Smooth muscle cell (in vitro differentiated cells): Measurements from ENCODE around the gene MYL6. TPM values are rescaled to one million over a fixed set of nuclear protein-coding genes. Genes with fewer than 3 reads are reported as not detected.

Source experiments
- DNase-seq: peaks from one replicate; lab custom pipeline; 2025; ENCODE audit not compliant: unreplicated experiment; lab: John Stamatoyannopoulos, UW
- H2AFZ ChIP-seq: fragments of 200-600 bp; sonication (generic); 2 replicates; pipeline ENCODE4 v1.6.0; 2016; ENCODE audit warnings: antibody characterized with exemption, low read depth, mild to moderate bottlenecking
- H3F3A ChIP-seq: fragments of 200-600 bp; sonication (generic); 2 replicates; pipeline ENCODE4 v1.6.0; 2017; ENCODE audit warnings: antibody characterized with exemption, low read depth
- H3K27ac ChIP-seq: fragments of 200-600 bp; sonication (generic); 2 replicates; pipeline ENCODE4 v1.5.1; 2016; ENCODE audit warnings: low read depth, mild to moderate bottlenecking
- H3K27me3 ChIP-seq: fragments of 200-600 bp; sonication (generic); 2 replicates; pipeline ENCODE4 v1.6.1; 2016; ENCODE audit warnings: low read depth, mild to moderate bottlenecking
- H3K36me3 ChIP-seq: fragments of 200-600 bp; sonication (generic); 2 replicates; pipeline ENCODE4 v1.5.1; 2016; ENCODE audit warnings: low read depth
- H3K4me1 ChIP-seq: fragments of 200-600 bp; sonication (generic); 2 replicates; pipeline ENCODE4 v1.5.1; 2016; ENCODE audit warnings: low read depth
- H3K4me2 ChIP-seq: fragments of 200-600 bp; sonication (generic); 2 replicates; pipeline ENCODE4 v1.6.0; 2016; ENCODE audit warnings: mild to moderate bottlenecking
- H3K4me3 ChIP-seq: fragments of 200-600 bp; sonication (generic); 2 replicates; pipeline ENCODE4 v1.5.1; 2016; ENCODE audit warnings: mild to moderate bottlenecking
- H3K79me2 ChIP-seq: fragments of 200-600 bp; sonication (generic); 2 replicates; pipeline ENCODE4 v1.6.0; 2016; ENCODE audit warnings: low read depth, mild to moderate bottlenecking
- H3K9ac ChIP-seq: fragments of 200-600 bp; sonication (generic); 2 replicates; pipeline ENCODE4 v1.6.0; 2016; ENCODE audit warnings: low read depth
- H3K9me3 ChIP-seq: fragments of 200-600 bp; sonication (generic); replicated peaks from 2 replicates; pipeline ENCODE4 v1.5.1; 2016; ENCODE audit warnings: low read depth
- H4K20me1 ChIP-seq: fragments of 200-600 bp; sonication (generic); 2 replicates; pipeline ENCODE4 v1.6.0; 2016; ENCODE audit warnings: low read depth
- WGBS: methylation state at CpG from one replicate; pipeline ENCODE4 v1.1.7; 2016; ENCODE audit warnings: low lambda C conversion rate; 5-methylcytosine and 5-hydroxymethylcytosine counted together
- polyA plus RNA-seq: library from polyadenylated mRNA; unstranded; fragments of >200 nt; fragmentation: Nextera tagmentation; extraction: Ambion mirVana; gene quantifications from 2 replicates; pipeline ENCODE4 v1.2.1, GENCODE V29; 2016
- total RNA-seq: library from RNA; depleted of rRNA; stranded (reverse); fragments of >200 nt; gene quantifications from 2 replicates; pipeline ENCODE4 v1.2.3, GENCODE V29; 2014
- TF ChIP-seq, protein P1 (sequence below): fragments of 200-600 bp; sonication (generic); IDR thresholded peaks from 2 replicates; pipeline ENCODE4 v1.5.1; 2017; ENCODE audit warnings: borderline replicate concordance, mild to moderate bottlenecking, antibody characterized with exemption; ENCODE audit not compliant: insufficient read depth, poor library complexity, severe bottlenecking

The MYL6 gene
- total and polyA plus RNA-seq, 2 experiments from 2014 or later, result 2,776 to 4,165 TPM

- Histone ChIP-seq H3K9ac (peak overlapping the region; percentile 95), H3K4me2 (peak overlapping the region; percentile 100), H4K20me1 (peaks cover 56% of the 10 kb centered on the region), H3K27me3 (no peaks in the 10 kb centered on the region), H3K36me3 (no peaks in the 10 kb centered on the region), H3K4me3 (peak overlapping the region; percentile 90), H3K27ac (peak overlapping the region; percentile 82), H2AFZ (no peak overlapping the region), H3F3A (peaks cover 51% of the 10 kb centered on the region), H3K79me2 (peaks cover 30% of the 10 kb centered on the region), H3K4me1 (peaks cover 42% of the 10 kb centered on the region), H3K9me3 (no peaks in the 10 kb centered on the region)
- 64% methylated on average over 7 of the region's 7 CpGs for WGBS
- no peak for DNase-seq
- TF ChIP-seq, protein P1, sequence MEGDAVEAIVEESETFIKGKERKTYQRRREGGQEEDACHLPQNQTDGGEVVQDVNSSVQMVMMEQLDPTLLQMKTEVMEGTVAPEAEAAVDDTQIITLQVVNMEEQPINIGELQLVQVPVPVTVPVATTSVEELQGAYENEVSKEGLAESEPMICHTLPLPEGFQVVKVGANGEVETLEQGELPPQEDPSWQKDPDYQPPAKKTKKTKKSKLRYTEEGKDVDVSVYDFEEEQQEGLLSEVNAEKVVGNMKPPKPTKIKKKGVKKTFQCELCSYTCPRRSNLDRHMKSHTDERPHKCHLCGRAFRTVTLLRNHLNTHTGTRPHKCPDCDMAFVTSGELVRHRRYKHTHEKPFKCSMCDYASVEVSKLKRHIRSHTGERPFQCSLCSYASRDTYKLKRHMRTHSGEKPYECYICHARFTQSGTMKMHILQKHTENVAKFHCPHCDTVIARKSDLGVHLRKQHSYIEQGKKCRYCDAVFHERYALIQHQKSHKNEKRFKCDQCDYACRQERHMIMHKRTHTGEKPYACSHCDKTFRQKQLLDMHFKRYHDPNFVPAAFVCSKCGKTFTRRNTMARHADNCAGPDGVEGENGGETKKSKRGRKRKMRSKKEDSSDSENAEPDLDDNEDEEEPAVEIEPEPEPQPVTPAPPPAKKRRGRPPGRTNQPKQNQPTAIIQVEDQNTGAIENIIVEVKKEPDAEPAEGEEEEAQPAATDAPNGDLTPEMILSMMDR, result no peak
Measured at GRCh38 chr12:56160193-56160763, 2.1 kb downstream of the MYL6 start.

GRCh38 chr12:56160894-56161689 lies 2.9 kb downstream of the MYL6 start:
- Histone ChIP-seq H3K36me3 (no peaks in the 10 kb centered on the region), H3F3A (peaks cover 58% of the 10 kb centered on the region), H3K9ac (peak overlapping the region; percentile 95), H2AFZ (no peak overlapping the region), H3K4me2 (peak overlapping the region; percentile 100), H4K20me1 (peaks cover 56% of the 10 kb centered on the region), H3K4me1 (peaks cover 42% of the 10 kb centered on the region), H3K9me3 (no peaks in the 10 kb centered on the region), H3K79me2 (peaks cover 30% of the 10 kb centered on the region), H3K4me3 (peak overlapping the region; percentile 90), H3K27ac (peak overlapping the region; percentile 82), H3K27me3 (no peaks in the 10 kb centered on the region)
- 84% methylated on average over 11 of the region's 11 CpGs for WGBS
- TF ChIP-seq, protein P1, result no peak
- no peak for DNase-seq

GRCh38 chr12:56161690-56162351 lies 3.7 kb downstream of the MYL6 start:
- H3K9me3 ChIP-seq, result no peaks in the 10 kb centered on the region
- H3K4me1 ChIP-seq, result peaks cover 40% of the 10 kb centered on the region
- peaks cover 59% of the 10 kb centered on the region for H3F3A ChIP-seq
- TF ChIP-seq, protein P1, result no peak
- H3K79me2 ChIP-seq, result peaks cover 30% of the 10 kb centered on the region
- no peak overlapping the region for H3K9ac ChIP-seq
- no peak overlapping the region for H2AFZ ChIP-seq
- no peaks in the 10 kb centered on the region for H3K27me3 ChIP-seq
- peak overlapping the region; percentile 82 for H3K27ac ChIP-seq
- no peak overlapping the region for H3K4me3 ChIP-seq
- peak overlapping the region; percentile 100 for H3K4me2 ChIP-seq
- DNase-seq, result no peak
- H4K20me1 ChIP-seq, result peaks cover 56% of the 10 kb centered on the region
- 92% methylated on average over 10 of the region's 10 CpGs for WGBS
- no peaks in the 10 kb centered on the region for H3K36me3 ChIP-seq
